ENCODE measurements around the gene ELL. TPM values are rescaled to one million over a fixed set of nuclear protein-coding genes. Genes with fewer than 3 reads are reported as not detected.
"Not testable (repeated sequence)": the region's sequence is repeated elsewhere in the genome, so short reads cannot be mapped to it uniquely, and the experiment has no call there.

The ELL gene
- total RNA-seq, 1 donor from 2014 or later: 9.0 TPM

DNA sequence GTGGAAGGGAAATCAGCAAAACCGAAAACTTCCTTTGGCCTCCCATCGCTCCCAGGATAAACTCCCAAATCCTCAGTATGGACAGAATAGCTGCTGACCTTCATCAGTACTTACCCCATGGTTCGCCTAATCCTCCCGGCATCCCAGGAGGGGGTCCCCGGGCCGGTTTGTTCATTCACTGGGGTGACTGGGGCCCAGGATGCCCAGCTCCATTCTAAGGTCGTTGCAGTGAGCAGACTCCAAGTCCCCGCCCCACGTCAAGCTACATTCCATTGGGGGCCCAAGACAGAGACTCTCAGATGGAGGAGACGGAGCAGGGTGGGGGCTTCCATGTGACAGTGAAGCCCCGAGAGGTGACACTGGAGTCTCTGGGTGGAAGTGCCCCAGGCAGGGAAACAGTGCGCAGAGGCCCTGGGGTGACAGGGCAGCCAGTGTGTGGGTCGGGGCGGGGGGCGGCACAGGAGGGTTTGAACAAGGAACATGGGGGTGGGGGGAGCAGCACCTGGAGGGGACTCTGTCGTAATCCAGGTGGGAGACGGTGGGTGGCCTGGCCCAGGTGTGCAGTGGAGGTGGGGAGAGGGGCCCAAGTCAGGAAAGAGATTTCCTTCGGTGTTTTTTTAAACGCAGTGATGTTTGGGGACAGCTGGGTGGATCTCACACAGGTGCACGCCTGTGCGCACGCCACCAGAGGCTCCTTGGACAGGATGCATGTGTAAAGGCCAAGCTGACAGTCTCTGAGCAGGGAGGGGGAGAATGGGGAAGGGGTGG is 97.6 kb downstream of the ELL start:
- DNase-seq (ENCODE audit: low read depth in 2 of 2): no peak

DNA sequence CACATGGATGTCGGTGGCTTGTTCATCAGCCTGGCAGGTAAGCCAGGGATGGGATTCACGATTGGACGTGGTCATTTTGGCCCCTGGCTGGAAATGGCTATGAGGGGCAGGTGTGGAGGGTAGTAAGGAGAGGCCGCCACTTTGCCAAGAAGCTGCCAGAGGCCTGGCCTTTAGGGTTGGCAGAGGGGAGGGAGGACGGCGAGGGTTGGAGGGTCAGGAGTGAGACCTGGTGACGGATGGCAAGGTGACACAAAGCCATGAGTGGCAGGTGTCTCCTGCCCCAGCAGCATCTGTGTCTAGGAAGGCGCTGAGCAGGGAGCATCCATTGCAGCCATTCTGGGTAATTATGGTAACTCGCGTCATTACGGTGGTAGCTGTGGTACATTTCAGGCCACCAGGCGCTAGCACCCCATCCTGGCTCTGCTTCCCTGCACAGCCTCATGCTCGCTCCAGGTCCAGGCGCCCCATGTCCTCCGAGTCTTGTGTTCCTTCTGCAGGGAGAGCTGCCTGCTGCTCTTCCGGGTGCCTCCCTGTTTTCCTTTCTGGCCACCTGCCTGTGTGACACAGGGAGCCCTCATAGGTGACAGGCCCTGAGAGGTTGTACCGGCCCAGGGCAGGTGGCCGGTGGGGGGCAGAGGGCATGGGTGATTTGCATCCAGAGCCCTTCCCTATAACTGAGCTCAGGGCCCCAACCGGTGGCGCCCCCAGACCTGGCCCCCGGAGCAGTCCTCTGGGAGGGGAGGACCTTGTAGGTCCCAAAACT is 98.4 kb downstream of the ELL start:
- DNase-seq (ENCODE audit: low read depth in 2 of 2): no peak

DNA sequence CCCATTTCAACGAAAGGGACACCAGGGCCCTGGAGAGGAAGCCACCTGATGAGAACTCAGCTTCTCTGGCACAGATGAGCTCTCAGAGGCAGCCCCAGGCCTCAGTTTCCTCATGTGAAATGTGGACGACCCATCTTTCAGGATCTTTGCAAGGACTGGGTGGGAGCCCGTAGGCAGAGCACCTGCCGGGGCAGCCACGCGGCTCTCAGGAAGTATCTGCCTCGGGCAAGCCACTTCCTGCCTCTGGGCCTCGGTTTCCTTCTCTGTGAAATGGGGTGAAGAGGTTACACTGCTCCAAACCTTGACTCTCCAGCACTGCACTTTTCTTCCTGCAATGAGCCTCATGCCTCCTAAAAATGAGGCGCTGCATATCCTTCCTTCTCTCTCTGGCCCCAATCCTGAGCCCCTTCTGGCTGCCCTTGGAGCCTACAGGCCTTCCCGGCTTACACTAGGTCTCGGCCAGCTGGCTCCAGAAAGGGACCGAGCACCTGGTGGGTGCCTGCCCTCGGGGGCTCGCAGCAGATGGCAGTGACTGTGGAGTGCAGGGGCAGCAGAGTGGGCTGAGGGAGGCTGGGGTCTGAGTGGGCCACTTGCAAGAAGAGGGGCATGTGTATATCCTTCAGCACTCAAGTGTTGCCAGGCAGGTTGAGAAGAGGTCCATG is 99.2 kb downstream of the ELL start:
- no peak for DNase-seq (ENCODE audit: low read depth in 2 of 2)

DNA sequence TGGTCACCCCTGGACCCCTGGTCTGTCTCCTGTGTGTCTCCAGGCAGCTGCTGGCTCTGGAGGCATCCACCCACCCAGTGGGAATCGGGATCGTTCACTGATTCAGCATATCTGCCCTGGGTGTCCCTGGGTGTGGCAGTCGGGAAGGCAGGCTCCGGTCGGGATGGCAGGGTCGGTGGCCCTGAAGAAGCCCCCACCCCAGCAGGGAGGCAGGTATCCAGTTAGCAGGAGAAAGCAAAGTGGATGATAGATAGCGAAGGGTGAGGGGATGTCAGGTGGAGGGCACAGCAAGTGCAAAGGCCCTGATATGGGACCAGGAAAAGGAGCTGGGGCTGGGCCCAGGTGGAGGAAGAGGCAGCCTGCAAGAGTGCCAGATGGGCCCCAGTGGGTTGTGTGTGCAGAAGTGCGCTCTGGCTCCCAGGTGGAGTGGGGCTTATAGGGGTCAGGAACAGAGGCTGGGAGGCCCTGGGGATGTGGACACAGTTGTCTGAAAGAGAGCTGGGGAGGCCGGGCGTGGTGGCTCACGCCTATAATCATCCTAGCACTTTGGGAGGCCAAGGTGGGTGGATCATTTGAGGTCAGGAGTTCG is 100.4 kb downstream of the ELL start:
- no peak for DNase-seq (ENCODE audit: low read depth in 2 of 2)

DNA sequence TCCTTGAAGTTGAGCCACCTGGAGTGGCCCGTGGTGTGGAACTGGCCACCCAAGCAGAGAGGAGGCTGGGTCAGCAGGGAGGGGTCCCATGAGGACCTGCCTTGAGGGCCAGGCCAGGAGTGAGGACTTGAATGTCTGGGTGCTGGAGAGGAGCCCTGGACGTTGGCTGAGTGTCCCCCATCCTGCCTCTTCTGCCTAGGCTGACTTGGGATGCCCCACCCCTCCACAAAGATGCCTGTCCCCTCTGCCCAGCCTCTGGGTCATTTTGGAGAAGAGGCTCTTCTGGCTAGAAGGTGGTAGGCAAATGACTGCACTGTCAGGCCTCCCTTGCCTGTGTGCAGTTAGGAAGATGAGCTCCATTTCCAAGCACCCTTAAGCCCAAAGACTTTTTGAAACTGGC is 100.9 kb downstream of the ELL start:
- no peak for DNase-seq (ENCODE audit: low read depth in 2 of 2)

DNA sequence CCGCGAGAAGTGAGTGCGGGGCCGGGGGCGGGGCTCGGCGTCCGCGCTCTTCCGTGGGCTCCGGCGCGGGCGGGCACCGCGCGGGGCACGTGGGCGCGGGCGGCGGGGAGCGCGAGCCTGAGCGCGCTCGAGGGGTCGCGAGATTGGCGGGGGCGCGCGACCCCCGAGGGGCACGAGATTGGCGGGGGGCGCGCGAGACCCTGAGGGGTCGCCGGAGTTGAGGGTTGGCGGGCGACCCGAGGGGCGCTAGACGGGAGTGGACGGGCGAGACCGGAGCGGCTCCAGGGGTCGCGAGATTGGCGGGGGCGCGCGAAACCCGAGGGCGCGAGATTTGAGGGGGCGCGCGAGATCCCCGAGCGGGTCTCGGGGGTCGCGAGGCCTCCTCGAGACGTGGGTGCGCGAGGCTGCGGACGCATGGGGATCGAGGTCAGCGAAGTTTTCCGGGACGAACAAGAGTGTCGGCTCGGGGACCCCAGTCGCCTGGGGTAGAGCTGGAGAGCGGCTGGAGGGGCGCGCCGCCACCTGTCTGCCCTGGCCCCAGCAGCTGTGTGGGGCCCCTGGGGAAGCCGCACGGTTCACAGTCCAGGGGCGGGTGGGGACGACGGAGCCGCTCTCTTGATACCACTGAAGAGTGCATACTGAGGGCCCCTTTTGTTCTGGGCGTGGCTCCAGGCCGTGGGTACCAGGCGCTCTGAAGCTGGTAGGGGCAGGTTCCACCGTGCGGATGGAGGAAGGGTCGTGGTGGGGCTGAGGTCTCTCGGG is 102.0 kb downstream of the ELL start:
- no peak for DNase-seq (ENCODE audit: low read depth in 2 of 2)

DNA sequence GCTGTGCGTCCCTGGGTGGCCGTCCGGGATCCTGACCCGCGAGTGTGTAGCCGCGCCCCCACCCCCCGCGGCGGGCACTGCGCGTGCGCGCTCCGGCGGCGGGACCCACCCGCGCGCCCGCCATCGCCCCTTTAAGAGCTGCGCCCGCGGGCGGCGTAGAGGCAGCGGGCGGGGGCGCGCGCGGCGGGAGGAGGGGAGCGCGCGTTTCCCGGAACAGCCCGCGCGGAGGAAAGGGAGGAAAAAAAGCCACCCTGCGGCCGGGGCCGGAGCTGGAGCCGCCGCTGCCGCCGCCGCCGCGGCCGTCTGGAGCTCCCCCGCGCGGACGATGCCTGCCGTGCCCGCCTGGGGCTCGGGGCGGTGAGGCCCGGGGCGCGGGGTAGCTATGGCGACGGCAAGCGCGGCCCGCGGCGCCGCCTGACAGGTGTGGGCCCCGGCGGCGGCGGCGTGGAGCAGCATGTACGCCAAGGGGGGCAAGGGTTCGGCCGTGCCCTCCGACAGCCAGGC is 102.6 kb downstream of the ELL start, which contains the start of gene SSBP4:
TSS of gene SSBP4 (plus strand) at position 204 of the 504 bp plus-strand sequence. CDS start at position 455, 251 bp downstream.
- peak in 1 of 2 donors; percentile 86 for DNase-seq (ENCODE audit: low read depth in 2 of 2)

DNA sequence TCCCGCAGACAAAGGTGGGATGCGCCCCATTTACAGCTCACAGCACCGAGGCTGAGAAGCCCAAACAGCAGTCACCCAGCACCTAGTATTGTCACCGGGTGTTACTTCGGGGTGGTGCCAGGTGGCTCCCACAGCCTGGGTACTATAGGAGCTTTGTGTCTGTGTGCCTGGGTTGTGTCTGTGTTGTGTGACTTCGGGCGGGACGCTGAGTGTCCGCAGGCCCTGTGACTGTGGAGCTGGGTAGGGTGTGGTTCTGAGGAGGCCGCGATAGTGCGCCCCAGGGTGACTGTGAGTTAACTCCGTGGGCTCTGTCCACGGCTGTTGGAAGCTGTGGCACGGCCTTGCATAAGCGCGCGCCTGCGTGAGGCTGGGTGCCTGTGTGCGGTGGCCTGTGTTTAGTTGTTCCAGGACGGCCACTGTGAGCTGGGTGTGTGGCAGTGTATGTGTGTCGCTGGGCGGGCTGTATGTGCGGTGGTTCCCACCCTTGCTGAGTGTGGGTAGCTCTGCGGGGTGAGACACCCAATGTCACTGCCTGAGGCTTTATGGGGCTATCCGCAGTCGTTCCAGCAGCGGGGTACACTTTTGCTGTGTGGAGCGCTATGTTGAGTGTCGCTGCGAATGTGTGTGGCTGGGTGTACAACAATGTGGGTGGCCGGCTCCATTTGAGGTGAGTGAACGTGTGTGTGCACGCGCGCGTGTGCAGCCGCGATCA is 103.2 kb downstream of the ELL start:
- no peak for DNase-seq (ENCODE audit: low read depth in 2 of 2)

DNA sequence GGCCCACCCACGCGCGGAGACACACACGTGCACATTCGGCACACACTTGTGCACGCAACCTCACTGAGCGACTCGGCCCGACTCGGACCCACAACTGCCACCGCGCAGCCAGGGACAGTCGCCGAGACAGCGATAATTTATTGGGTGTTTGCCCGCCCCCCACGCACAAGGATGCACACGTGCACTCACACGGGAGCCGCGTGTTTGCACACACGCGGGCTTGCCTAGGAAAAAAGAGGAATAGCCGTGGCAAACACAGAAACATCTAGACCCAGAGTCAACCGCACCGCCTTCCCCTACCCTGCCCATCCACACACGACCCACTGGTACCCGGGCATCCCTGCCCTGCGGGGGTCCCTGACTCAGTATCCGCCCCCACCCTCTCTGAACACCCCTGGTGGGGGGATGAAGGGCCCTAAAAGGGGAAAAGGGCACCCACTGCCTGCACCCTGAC is 103.8 kb downstream of the ELL start:
- no peak for DNase-seq (ENCODE audit: low read depth in 2 of 2)

DNA sequence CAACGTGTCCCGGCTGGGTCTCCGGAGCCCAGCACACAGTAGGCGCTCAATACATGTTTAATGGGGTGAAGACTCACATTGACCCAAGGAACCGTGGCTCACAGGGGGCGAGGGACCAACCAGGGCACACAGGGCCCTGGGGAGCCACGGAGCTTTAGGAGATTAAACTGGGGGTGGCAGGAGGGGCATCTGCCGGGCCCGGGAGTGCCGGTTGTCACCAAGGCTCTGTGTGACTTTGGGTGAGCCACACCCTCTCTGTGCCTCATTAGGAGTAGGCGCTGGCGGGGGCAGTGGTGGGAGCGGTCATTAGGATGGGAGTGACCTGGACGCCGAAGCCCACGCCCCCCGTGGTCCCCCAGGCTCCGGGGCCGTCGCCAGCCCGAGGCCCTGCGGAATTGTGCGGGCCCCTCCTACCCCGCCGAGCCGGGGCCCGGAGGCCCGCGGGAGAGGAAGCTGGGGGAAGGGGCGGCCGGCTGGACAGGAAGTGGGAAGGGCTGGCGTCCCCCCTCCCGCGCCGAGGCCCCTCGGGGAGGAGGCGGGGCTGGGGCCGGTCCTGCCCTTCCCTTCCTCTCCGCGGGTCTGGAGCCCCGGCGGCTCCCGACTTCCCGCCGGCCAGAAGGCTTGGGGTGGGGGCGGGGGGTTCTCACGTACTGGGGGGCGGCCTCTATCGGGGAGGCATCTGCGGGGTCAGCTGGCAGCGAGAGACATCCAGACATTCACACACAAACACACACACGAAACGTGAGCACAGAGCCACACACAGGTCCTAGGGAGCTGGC is 104.4 kb downstream of the ELL start:
- peak; percentile 68 to 90 for DNase-seq (ENCODE audit: low read depth in 2 of 2)

DNA sequence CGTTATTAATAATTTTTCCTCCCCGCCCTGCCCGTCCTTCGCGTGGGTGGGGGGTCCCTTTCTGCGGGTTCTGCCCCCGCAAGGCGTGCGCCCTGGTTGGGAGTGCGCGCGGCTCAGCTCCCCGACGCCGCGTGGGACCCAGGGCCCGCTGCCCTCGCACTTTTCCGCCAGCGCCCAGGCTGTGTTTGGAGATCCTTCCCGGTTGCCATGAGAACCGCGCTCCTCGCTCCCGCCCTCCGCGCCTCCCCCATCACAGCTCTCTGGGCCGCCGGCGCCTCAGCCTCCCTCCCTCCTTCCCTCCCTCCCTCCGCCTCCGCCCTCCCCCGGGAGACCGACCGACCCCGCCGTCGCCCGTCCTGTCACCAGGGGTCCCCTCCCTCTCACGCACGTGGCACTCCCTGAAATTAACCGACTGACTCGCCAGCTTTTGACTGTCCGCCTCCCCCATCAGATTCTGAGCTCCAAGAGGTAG is 105.1 kb downstream of the ELL start:
- peak; percentile 71 to 91 for DNase-seq (ENCODE audit: low read depth in 2 of 2)

DNA sequence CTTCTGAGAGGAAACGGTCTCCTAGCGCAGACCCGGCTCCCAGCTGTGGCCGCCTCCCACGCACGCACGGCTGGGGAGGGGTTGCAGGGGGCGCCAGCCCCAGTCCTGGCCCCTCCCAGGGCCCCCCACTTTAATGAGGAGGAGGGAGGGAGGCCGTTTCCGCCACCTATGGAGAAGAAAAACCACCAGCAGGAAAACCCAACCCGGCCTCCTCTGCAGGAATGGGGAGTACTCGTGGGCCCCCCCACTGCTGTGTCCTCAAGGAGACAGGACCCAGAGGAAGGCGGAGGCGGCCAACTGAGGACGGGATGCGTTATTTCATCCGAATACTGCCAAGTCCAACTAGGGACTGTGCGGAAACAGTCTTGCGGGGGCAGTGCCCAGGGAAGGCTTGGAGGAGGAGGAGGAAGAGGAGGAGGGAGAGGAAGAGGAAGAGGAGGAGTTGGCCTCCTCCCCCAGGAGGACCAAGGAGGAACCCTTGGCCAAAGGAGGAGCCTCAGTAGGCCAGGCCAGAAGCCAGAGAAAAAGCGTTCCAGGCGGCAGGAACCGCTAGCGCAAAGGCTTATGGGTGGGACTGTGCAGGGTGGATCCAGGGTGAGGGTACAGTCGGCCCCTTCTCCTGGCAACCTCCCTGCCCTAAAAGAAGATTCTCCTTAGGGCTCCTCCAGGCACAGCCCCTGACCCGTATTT is 106.5 kb downstream of the ELL start:
- peak in 1 of 2 donors; percentile 62 for DNase-seq (ENCODE audit: low read depth in 2 of 2)

DNA sequence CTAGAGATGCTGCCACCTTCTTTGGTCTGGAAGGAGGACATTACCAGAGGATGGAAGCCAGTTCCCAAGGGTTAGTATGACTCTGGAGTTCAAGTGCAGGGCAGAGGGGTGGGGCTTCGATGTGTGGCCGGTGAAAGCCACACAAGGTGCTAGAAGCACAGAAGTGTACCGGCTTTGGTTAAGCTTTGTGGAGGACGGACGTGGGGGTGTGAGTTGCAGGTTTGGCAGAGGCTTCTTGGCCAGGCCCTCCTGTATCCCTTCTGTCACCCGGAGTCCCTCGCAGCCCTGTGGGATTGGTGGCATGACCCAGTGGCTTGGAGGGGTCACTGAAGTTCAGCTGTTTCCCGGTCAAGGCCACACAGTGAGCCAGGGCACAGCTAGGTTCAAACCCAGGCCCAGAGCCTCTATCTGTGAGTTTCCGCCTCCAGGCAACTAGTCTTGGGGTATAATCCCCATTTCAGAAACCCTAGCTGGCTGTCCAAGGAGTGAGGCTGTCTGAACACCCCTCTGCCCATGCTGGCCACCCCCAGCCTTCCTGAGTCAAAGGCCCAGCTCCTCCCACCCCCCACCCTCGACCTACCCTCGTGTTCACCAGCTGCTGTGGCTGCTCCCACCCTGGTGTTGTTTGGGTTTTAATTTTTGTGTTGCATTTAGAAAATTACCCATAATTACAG is 107.2 kb downstream of the ELL start:
- no peak for DNase-seq (ENCODE audit: low read depth in 2 of 2)

DNA sequence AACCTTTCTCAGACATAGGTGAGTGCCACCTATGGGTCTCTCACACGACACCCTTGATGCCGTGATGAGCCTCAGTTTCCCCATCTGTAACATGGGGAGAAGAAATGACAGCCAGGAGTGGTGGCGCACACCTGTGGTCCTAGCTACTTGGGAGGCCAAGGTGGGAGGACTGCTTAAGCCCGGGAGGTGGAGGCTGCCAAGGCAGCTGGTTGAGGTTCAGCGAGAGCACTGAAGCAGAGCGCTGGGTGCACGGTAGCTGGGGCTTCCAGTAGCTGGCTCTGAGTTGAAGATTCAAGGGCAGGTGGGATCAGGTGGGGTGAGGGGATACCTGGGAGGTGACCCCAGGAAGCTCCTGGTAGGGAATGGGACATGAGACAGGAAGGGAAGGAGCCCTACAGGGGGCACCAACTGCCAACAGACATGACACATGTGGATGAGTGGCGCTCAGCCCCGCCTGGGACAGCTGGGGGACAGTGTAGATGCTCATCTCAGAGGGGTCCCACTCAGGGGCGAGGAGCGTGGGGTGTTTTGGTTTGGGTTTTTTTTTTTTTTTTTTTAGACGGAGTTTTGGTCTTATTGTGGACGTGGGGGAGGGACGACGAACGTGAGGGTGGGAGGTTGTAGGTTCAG is 109.1 kb downstream of the ELL start:
- DNase-seq (ENCODE audit: low read depth in 2 of 2): no peak

DNA sequence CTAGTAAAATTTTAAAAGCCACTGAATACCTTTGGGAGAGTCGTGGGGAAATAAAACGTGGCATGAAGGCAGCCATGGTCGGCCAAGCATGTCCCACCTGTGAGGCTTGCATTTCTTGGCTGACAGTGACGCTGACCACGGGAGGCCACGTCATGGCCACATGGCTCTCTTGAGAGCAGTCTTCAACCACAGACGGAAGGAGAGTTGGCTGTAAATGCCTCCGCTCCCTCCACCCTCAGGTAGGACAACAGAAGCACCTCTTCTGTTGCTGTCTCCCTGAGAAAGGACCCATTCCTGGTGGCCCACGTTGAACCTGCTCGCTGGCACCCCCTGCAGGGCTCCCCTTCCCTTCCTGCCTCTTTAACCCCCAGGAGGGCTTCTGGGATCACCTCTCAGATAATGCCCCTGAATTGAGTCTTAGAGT is 113.8 kb downstream of the ELL start:
- no peak for DNase-seq (ENCODE audit: low read depth in 2 of 2)

DNA sequence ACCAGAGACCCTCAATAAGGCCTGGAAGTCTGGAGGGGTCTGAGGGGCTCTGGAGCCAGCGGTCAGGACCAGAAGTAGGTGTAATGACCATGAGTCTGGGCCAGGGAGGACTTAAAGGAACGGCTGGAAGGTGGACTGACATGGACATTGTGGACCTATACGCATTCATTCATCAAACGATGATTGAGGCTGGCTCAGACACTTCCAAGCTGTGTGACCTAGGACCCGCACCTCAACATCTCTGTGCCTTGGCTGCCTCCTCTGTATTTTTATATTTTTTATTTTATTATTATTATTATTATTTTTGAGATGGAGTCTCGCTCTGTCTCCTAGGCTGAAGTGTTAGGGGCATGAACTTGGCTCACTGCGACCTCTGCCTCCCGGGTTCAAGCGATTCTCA is 115.1 kb downstream of the ELL start:
- DNase-seq (ENCODE audit: low read depth in 2 of 2): no peak

DNA sequence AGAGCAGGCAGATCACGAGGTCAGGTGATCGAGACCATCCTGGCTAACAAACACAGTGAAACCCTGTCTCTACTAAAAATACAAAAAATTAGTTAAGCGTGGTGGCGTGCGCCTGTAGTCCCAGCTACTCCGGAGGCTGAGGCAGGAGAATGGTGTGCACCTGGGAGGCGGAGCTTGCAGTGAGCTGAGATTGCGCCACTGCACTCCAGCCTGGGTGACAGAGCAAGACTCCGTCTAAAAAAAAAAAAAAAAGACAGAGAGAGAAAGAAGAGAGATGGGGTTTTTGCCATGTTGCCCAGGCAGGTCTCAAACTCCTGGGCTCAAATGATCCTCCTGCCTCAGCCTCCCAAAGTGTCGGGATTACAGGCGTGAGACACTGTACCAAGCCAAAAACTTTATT is 116.1 kb downstream of the ELL start:
- not testable (repeated sequence) for DNase-seq (ENCODE audit: low read depth in 2 of 2)
